Tibial nerve (tissue), 3 donors: ENCODE results near the gene RBBP7.

Experiments used
- POLR2A ChIP-seq, 2 donors: fragments of 450-650 bp; IDR thresholded peaks; one replicate each; pipeline ENCODE4 v1.6.1; 2017; ENCODE audit warnings: antibody characterized with exemption in 2 of 2, mild to moderate bottlenecking in 2 of 2, moderate library complexity in 2 of 2
- TF ChIP-seq, protein P1 (sequence below), 5 experiments: fragments of 200-600 bp in 3 of 5; fragments of 450-650 bp in 2 of 5; sonication (generic) in 3 of 5; IDR thresholded peaks; one replicate each; pipeline ENCODE4 v1.5.1; 2016 to 2019; ENCODE audit warnings: antibody characterized with exemption in 5 of 5, mild to moderate bottlenecking in 3 of 5, moderate library complexity in 2 of 5

- TF ChIP-seq, protein P1, sequence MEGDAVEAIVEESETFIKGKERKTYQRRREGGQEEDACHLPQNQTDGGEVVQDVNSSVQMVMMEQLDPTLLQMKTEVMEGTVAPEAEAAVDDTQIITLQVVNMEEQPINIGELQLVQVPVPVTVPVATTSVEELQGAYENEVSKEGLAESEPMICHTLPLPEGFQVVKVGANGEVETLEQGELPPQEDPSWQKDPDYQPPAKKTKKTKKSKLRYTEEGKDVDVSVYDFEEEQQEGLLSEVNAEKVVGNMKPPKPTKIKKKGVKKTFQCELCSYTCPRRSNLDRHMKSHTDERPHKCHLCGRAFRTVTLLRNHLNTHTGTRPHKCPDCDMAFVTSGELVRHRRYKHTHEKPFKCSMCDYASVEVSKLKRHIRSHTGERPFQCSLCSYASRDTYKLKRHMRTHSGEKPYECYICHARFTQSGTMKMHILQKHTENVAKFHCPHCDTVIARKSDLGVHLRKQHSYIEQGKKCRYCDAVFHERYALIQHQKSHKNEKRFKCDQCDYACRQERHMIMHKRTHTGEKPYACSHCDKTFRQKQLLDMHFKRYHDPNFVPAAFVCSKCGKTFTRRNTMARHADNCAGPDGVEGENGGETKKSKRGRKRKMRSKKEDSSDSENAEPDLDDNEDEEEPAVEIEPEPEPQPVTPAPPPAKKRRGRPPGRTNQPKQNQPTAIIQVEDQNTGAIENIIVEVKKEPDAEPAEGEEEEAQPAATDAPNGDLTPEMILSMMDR (IDR thresholded peaks at IDR 0.05), result no peak
- TF ChIP-seq POLR2A (IDR thresholded peaks at IDR 0.05), result no peak
These were observed 27.3 kb upstream of the RBBP7 start for GRCh38 chrX:16897445-16897844.
